Muscle layer of duodenum (tissue), 2 donors: ENCODE data around the gene CAVIN3.
"Not testable (repeated sequence)": the region's sequence is repeated elsewhere in the genome, so short reads cannot be mapped to it uniquely, and the experiment has no call there.

Source experiments
- H3K27ac ChIP-seq: one replicate; pipeline ENCODE4 v1.7.0; 2013; ENCODE audit warnings: mild to moderate bottlenecking, low read length
- H3K27me3 ChIP-seq: one replicate; pipeline ENCODE4 v1.7.0; 2013; ENCODE audit warnings: low read depth, mild to moderate bottlenecking, control low read depth, low read length
- H3K36me3 ChIP-seq, 2 donors: one replicate each; pipeline ENCODE4 v1.7.0; 2013; ENCODE audit warnings: low read length in 2 of 2, control low read depth in 1 of 2, mild to moderate bottlenecking in 1 of 2; ENCODE audit not compliant: insufficient read depth in 2 of 2, control insufficient read depth in 1 of 2
- H3K4me1 ChIP-seq, 2 donors: one replicate each; pipeline ENCODE4 v1.7.0; 2013; ENCODE audit warnings: low read length in 2 of 2, mild to moderate bottlenecking in 2 of 2, control low read depth in 1 of 2, moderate library complexity in 1 of 2; ENCODE audit not compliant: insufficient read depth in 2 of 2, control insufficient read depth in 1 of 2
- H3K4me3 ChIP-seq, 2 donors: one replicate each; pipeline ENCODE4 v1.7.0; 2013; ENCODE audit warnings: low read length in 2 of 2, low read depth in 1 of 2, mild to moderate bottlenecking in 1 of 2
- H3K9me3 ChIP-seq, 2 donors: one replicate each; pipeline ENCODE4 v1.7.0; 2013; ENCODE audit warnings: low read length in 2 of 2, control low read depth in 1 of 2, mild to moderate bottlenecking in 1 of 2; ENCODE audit not compliant: control insufficient read depth in 1 of 2
- donor health status: healthy.

Gene CAVIN3

DNA sequence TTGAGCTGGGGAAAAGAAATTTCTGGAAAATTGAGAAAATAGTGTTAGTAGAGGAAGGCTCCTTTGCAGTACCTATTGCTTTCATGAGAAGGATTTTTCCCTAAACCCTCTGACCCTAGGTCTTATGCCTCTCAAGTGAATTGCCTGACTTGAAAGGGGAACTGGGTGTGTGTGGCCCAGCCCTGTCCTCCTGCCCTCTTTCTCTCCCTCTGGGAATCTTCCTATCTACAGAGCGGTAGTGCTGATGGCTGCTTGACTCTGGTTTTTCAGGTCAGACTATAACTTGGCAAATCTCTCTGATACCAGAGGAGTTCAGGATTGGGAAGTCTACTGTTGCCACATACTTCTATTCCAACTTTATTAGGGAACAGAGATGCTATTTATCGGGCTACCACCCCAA is 19.2 kb downstream of the CAVIN3 start:
- Histone ChIP-seq H3K27me3 (no peaks in the 10 kb centered on the region), H3K4me1 (no peaks in the 10 kb centered on the region), H3K4me3 (no peak overlapping the region), H3K9me3 (no peaks in the 10 kb centered on the region), H3K36me3 (no peaks in the 10 kb centered on the region), H3K27ac (no peak overlapping the region)

DNA sequence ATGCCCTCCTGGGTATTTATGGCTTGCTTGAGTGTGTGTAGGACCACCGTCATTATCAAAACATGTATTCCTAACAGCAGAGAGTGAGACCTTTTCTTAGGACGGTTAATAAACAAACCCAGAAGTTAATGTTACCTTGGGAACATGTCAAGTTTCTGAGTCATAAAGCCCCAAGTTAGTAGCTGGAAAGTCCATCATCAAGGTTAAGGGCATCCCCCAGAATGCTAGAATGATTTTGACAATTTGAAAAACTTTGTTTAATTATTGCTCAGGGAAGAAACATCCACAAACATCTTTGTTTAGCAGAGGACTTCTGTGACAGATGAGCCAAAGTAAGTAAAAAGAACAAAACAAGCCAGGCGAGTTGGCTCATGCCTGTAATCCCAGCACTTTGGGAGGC is 20.0 kb downstream of the CAVIN3 start:
- H3K36me3 ChIP-seq, result no peaks in the 10 kb centered on the region
- H3K27ac ChIP-seq, result no peak overlapping the region
- H3K9me3 ChIP-seq, result no peaks in the 10 kb centered on the region
- no peak overlapping the region for H3K4me3 ChIP-seq
- H3K4me1 ChIP-seq, result no peaks in the 10 kb centered on the region
- no peaks in the 10 kb centered on the region for H3K27me3 ChIP-seq

DNA sequence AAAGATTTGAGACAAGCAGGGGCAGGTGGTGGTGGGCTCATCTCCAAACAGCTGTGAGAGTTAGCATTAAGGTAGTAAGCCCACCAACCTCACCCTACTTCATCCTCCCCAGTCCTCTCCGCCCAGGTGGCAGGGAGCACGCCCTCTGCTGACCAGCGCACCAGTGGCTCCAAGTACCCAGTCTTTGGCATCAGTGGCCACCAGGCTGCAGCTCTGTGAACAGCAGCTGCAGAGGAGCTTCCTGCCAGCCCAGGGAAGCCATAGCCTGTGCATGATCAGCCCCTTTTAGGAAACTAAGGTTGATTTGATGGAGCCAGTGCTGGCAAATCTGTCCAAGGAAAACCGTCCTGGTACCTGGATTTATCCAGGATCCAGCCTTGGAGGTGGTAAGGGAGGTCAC is 21.7 kb downstream of the CAVIN3 start:
- no peaks in the 10 kb centered on the region for H3K36me3 ChIP-seq
- H3K4me3 ChIP-seq, result no peak overlapping the region
- H3K27ac ChIP-seq, result no peak overlapping the region
- no peaks in the 10 kb centered on the region for H3K4me1 ChIP-seq
- no peaks in the 10 kb centered on the region for H3K9me3 ChIP-seq
- no peaks in the 10 kb centered on the region for H3K27me3 ChIP-seq

DNA sequence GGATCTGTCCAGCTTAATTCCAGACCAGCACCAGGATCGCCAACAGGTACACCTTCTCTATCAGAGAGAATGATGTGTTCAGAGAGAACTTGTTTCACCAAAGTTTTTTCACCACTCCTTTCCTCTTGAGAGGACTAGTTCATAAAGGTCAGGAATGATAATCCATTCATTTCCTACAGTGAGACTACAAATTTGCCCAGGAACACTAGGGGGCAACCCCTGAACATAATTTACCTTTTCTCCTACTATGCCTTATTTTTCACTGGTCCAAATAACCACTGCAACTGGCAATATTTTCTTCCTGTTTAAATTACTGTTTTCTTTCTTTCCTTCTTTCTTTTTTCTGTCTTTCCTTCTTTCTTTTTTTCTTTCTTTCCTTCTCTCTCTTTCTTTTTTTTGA is 22.5 kb downstream of the CAVIN3 start:
- Histone ChIP-seq H3K27me3 (no peaks in the 10 kb centered on the region), H3K4me1 (no peaks in the 10 kb centered on the region), H3K4me3 (no peak overlapping the region), H3K36me3 (no peaks in the 10 kb centered on the region), H3K27ac (no peak overlapping the region), H3K9me3 (no peaks in the 10 kb centered on the region)

DNA sequence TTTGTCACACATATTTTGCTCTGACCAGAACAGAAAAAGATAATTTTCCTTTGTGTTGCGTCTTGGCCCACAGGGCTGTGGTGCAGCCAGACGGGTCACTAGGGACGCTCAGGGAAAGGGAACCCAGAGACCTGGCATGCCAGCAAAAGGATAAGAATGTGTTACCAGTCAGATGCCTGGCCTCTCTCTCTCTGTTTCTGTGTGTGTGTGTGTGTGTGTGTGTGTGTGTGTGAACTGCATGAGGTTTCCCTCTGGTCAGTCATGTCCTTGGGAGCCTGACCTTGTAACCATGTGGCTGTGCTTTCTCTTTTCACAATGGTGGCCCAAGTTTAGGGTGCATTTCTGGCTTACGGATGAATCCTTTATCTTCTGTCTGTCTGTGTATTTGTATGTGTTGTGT is 35.3 kb downstream of the CAVIN3 start:
- no peak overlapping the region for H3K27ac ChIP-seq
- H3K36me3 ChIP-seq, result no peaks in the 10 kb centered on the region
- H3K27me3 ChIP-seq, result no peaks in the 10 kb centered on the region
- H3K4me1 ChIP-seq, result no peaks in the 10 kb centered on the region
- no peak overlapping the region for H3K4me3 ChIP-seq
- no peaks in the 10 kb centered on the region for H3K9me3 ChIP-seq

DNA sequence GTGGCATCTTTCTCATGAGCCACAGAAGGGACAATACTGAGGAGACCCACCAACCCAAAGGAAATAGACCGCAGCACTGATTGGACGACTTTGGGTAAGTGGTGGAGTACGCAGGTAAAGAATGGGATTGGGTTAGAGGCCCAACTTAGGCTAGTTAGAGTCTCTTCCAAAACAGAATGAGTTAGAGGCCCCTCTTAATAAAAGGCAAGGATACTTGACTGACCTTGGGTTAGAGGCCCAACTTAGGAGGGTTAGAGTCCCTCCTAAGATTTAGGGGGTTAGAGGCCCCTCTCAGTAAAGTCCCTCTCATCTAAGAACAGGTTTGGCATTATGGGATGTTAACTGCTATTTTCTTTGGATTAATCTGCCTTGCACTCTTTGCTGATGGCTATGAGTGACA is 36.1 kb downstream of the CAVIN3 start:
- no peak overlapping the region for H3K27ac ChIP-seq
- H3K4me3 ChIP-seq, result no peak overlapping the region
- H3K36me3 ChIP-seq, result no peaks in the 10 kb centered on the region
- no peaks in the 10 kb centered on the region for H3K4me1 ChIP-seq
- H3K9me3 ChIP-seq, result no peaks in the 10 kb centered on the region
- no peaks in the 10 kb centered on the region for H3K27me3 ChIP-seq

DNA sequence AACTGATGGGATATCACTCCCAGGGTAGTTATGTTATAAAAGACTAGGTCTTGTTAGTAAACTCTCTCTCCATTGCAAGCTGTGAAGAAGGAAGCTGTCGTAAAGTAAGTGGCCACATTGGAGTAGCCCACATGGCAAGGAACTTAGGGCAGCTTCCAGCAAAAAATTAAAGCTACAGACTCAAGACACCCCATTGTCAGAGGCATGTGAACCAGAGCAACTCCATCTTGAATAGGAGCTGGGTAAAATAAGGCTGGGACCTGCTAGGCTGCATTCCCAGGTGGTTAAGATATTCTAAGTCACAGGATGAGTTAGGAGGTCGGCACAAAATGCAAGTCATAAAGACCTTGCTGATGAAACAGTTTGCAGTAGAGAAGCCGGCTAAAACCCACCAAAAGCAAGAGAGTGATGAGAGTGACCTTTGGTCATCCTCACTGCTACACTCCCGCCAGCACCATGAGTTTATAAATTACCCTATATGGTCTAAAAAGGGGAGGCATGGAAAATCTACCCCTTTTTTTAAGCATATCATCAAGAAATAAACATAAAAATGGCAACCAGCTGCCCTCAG is 36.8 kb downstream of the CAVIN3 start:
- Histone ChIP-seq H3K27ac (no peak overlapping the region), H3K36me3 (no peaks in the 10 kb centered on the region), H3K9me3 (no peaks in the 10 kb centered on the region), H3K4me3 (no peak overlapping the region), H3K4me1 (no peaks in the 10 kb centered on the region), H3K27me3 (no peaks in the 10 kb centered on the region)

DNA sequence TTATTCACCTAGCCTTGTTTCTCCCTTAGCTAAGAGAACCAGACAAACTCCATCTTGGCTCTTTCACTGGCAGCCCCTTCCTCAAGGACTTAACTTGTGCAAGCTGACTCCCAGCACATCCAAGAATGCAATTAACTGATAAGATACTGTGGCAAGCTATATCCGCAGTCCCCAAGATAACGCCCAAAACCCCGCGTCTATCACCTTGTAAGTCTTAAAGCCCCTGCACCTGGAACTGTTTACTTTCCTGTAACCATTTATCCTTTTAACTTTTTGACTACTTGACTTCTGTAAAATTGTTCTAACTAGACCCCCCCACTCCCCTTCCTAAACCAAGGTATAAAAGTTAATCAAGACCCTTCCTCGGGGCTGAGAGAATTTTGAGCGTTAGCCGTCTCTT is 39.5 kb downstream of the CAVIN3 start:
- not testable (repeated sequence) for H3K4me3 ChIP-seq, H3K9me3 ChIP-seq, H3K4me1 ChIP-seq, H3K27ac ChIP-seq, H3K27me3 ChIP-seq, H3K36me3 ChIP-seq

DNA sequence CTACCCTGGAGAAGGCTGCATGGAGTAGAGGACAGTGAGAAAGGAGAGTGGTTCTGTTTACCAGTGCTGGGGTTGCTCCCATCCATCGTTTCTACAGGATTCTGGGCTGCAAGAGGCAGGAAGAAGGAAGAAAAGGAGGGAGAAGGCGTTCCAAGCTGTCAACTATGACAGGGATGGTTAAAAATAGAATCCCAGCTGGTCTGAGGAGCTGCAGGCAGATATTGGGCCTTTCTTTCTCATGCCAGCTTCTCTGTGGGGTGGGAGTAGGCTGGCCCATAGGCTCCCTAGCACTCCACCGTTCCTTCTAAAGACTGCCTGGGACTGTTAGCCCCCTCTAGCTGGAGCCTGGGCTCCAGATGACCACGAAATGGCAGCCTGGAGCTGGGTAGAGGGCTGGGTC is 47.1 kb downstream of the CAVIN3 start:
- H3K36me3 ChIP-seq, result no peaks in the 10 kb centered on the region
- peaks cover 0 to 2% of the 10 kb centered on the region in 2 donors for H3K9me3 ChIP-seq
- no peak overlapping the region for H3K27ac ChIP-seq
- H3K27me3 ChIP-seq, result peaks cover 4% of the 10 kb centered on the region
- peaks cover 0 to 4% of the 10 kb centered on the region in 2 donors for H3K4me1 ChIP-seq
- H3K4me3 ChIP-seq, result no peak overlapping the region

DNA sequence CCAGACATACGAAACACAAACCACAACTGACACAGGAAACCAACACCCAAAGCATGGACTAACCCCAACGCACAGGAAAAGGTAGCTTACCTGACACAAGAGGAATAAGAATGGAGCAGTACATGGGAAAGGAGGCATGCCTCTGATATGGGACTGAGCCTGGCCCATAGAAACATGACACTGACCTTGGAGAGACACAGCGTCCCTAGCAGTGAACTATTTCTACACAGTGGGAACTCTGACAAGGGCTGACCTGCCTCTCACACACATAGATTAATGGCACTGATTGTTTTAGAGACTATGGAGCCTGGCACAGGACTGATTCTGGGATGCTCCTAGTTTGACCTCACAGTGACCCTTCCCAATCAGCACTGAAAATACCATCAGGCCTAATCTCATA is 48.7 kb downstream of the CAVIN3 start:
- Histone ChIP-seq H3K9me3 (peaks cover 0 to 1% of the 10 kb centered on the region in 2 donors), H3K27me3 (peaks cover 4% of the 10 kb centered on the region), H3K4me1 (peaks cover 0 to 4% of the 10 kb centered on the region in 2 donors), H3K4me3 (no peak overlapping the region), H3K27ac (no peak overlapping the region), H3K36me3 (no peaks in the 10 kb centered on the region)

DNA sequence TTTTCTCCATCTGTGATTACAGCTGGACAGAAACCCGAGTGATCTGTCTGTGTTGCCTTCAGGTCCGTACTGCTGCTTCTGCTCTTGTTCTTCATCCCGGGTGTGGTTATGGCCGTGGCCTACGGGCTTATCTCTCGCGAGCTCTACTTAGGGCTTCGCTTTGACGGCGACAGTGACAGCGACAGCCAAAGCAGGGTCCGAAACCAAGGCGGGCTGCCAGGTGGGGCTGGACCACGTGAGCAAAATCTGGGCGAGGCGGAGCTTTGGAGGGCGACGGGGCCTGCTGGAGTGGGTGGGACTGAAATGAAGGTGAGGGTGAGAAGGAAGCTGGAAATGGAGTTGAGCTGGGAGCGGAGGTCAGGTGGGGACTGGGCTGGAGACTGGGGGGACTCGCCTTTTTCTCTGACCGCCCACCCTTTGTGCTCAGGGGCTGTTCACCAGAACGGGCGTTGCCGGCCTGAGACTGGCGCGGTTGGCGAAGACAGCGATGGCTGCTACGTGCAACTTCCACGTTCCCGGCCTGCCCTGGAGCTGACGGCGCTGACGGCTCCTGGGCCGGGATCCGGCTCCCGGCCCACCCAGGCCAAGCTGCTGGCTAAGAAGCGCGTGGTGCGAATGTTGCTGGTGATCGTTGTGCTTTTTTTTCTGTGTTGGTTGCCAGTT is 49.6 kb downstream of the CAVIN3 start:
- no peak overlapping the region for H3K4me3 ChIP-seq
- H3K9me3 ChIP-seq, result no peaks in the 10 kb centered on the region
- no peaks in the 10 kb centered on the region for H3K36me3 ChIP-seq
- no peak overlapping the region for H3K27ac ChIP-seq
- H3K27me3 ChIP-seq, result peaks cover 4% of the 10 kb centered on the region
- peaks cover 0 to 4% of the 10 kb centered on the region in 2 donors for H3K4me1 ChIP-seq

DNA sequence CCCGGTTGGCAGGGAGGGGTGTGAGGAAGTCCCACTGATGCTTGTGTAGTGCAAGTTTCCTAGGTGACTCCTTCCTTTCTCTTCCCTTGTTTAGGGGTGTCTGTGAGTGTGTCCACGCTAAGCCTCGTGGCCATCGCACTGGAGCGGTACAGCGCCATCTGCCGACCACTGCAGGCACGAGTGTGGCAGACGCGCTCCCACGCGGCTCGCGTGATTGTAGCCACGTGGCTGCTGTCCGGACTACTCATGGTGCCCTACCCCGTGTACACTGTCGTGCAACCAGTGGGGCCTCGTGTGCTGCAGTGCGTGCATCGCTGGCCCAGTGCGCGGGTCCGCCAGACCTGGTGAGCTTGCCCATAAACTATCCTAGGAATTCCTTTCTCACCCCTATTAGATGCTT is 50.3 kb downstream of the CAVIN3 start:
- Histone ChIP-seq H3K36me3 (no peaks in the 10 kb centered on the region), H3K27me3 (peaks cover 4% of the 10 kb centered on the region), H3K9me3 (no peaks in the 10 kb centered on the region), H3K27ac (no peak overlapping the region), H3K4me1 (peaks cover 0 to 4% of the 10 kb centered on the region in 2 donors), H3K4me3 (no peak overlapping the region)
